SK-N-SH treated with all-trans-retinoic acid at 6 μM for 48 hours (cell line): ENCODE results near the gene TOE1.

ENCODE experiments used
- ESRRG ChIP-seq: fragments of 250-450 bp; sonication (Bioruptor Pico); IDR thresholded peaks from 2 replicates; pipeline ENCODE4 v1.6.1; 2021; ENCODE audit warnings: mild to moderate bottlenecking
- OSR1 ChIP-seq: fragments of 250-450 bp; sonication (Bioruptor Pico); IDR thresholded peaks from 2 replicates; pipeline ENCODE4 v1.8.0; 2022; ENCODE audit warnings: moderate library complexity, mild to moderate bottlenecking, inconsistent platforms
- SNAI2 ChIP-seq: fragments of 250-450 bp; sonication (Bioruptor Pico); IDR thresholded peaks from 2 replicates; pipeline ENCODE4 v1.5.0; 2020; ENCODE audit warnings: mild to moderate bottlenecking, moderate library complexity
- TF ChIP-seq, protein P1 (sequence below): fragments of 250-450 bp; sonication (Bioruptor Pico); IDR thresholded peaks from 2 replicates; pipeline ENCODE4 v1.8.0; 2020; ENCODE audit warnings: mild to moderate bottlenecking, moderate library complexity, borderline replicate concordance

DNA sequence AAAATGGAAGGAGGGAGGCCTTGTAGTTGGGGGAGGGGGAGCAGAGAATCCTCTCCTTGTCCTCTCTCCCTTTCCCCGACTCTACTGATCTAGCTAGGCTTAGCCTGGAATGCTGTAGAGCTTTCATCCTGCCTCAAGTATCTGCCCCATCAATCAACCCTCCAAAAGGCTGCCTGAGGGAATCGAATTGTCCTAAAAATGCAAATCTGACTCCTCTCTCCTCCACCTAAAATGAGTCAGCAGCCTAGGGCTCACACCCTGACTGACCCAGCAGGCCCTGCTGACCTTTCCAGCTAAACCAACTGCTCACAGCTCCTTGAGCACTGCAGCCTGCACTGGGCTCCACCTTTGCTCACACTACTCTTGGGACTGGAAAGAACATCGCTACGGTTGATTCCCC, 10.5 kb upstream of the TOE1 start:
- TF ChIP-seq OSR1, result no peak
- TF ChIP-seq SNAI2 (CRISPR knock-in tag), result no peak
- TF ChIP-seq, protein P1, sequence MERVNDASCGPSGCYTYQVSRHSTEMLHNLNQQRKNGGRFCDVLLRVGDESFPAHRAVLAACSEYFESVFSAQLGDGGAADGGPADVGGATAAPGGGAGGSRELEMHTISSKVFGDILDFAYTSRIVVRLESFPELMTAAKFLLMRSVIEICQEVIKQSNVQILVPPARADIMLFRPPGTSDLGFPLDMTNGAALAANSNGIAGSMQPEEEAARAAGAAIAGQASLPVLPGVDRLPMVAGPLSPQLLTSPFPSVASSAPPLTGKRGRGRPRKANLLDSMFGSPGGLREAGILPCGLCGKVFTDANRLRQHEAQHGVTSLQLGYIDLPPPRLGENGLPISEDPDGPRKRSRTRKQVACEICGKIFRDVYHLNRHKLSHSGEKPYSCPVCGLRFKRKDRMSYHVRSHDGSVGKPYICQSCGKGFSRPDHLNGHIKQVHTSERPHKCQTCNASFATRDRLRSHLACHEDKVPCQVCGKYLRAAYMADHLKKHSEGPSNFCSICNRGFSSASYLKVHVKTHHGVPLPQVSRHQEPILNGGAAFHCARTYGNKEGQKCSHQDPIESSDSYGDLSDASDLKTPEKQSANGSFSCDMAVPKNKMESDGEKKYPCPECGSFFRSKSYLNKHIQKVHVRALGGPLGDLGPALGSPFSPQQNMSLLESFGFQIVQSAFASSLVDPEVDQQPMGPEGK (CRISPR knock-in tag), result no peak
- no peak for TF ChIP-seq ESRRG
